ENCODE results near the gene SLIT3.

The SLIT3 gene

GRCh38 chr5:169260896-169261569 lies 39.9 kb downstream of the SLIT3 start:
- DNase-seq, result no peak

GRCh38 chr5:169258372-169259000 lies 42.5 kb downstream of the SLIT3 start:
- DNase-seq, result no peak

GRCh38 chr5:169256191-169256590 lies 44.7 kb downstream of the SLIT3 start:
- DNase-seq, result no peak

- DNase-seq, result no peak
These were observed 47.9 kb downstream of the SLIT3 start for GRCh38 chr5:169253071-169253470.

GRCh38 chr5:169251333-169252084 lies 49.4 kb downstream of the SLIT3 start:
- no peak for DNase-seq

- no peak for DNase-seq
These were observed 50.1 kb downstream of the SLIT3 start for GRCh38 chr5:169250887-169251286.

GRCh38 chr5:169248996-169249395 lies 51.9 kb downstream of the SLIT3 start:
- no peak for DNase-seq

- DNase-seq, result no peak
These were observed 52.4 kb downstream of the SLIT3 start for GRCh38 chr5:169248550-169248949.

- DNase-seq, result no peak
These were observed 56.1 kb downstream of the SLIT3 start for GRCh38 chr5:169244812-169245211.

GRCh38 chr5:169243651-169244422 lies 57.1 kb downstream of the SLIT3 start:
- DNase-seq, result no peak

- DNase-seq, result no peak
These were observed 58.1 kb downstream of the SLIT3 start for GRCh38 chr5:169242849-169243186.

GRCh38 chr5:169242175-169242848 lies 58.6 kb downstream of the SLIT3 start:
- DNase-seq, result no peak

GRCh38 chr5:169229342-169229892 lies 71.5 kb downstream of the SLIT3 start:
- DNase-seq, result no peak

GRCh38 chr5:169226895-169227294 lies 74.0 kb downstream of the SLIT3 start:
- DNase-seq, result no peak

GRCh38 chr5:169225830-169226356 lies 75.0 kb downstream of the SLIT3 start:
- DNase-seq, result no peak

- no peak for DNase-seq
These were observed 77.4 kb downstream of the SLIT3 start for GRCh38 chr5:169223595-169223953.

GRCh38 chr5:169222934-169223594 lies 77.9 kb downstream of the SLIT3 start:
- no peak for DNase-seq

- no peak for DNase-seq
These were observed 79.4 kb downstream of the SLIT3 start for GRCh38 chr5:169221519-169221918.

- no peak for DNase-seq
These were observed 81.0 kb downstream of the SLIT3 start for GRCh38 chr5:169219961-169220360.

GRCh38 chr5:169219351-169219750 lies 81.6 kb downstream of the SLIT3 start:
- DNase-seq, result no peak

- no peak for DNase-seq
These were observed 82.1 kb downstream of the SLIT3 start for GRCh38 chr5:169218861-169219260.

- DNase-seq, result no peak
These were observed 82.8 kb downstream of the SLIT3 start for GRCh38 chr5:169218176-169218575.
